ENCODE measurements around the gene SLC10A7. TPM values are rescaled to one million over a fixed set of nuclear protein-coding genes. Genes with fewer than 3 reads are reported as not detected.

Gene SLC10A7
- polyA plus RNA-seq, 1 donor (not counting 4 experiments of a cell fraction or from before 2014, with no cell fraction given), result 12.7 TPM

DNA sequence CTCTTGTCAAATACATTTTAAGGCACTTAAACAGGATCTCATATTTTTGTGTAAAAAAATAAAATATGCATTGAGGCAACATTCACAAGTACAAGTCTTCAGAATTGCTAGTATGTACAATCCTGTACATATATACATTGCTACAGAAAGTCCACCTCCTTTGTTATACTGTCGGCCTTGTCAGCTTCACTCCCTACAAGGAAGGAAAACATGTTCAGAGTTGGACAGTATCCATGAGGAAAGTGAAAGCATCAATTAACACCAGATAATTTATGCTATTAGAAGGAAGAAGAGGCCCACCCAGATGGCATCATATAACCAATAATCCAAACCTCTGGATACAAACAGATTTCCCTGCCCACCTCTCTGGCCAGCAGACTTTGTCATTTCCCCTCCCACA lies 265.4 kb downstream of the SLC10A7 start:
- H4K20me1 ChIP-seq (ENCODE audit: control insufficient read depth, extremely low read depth, insufficient read depth, low read length), result no peaks in the 10 kb centered on the region
- H3K9ac ChIP-seq (ENCODE audit: control insufficient read depth, extremely low read depth, insufficient read depth, low read length), result no peak overlapping the region
- no peaks in the 10 kb centered on the region for H3K9me1 ChIP-seq (ENCODE audit: control insufficient read depth, extremely low read depth, insufficient read depth, low read length)
- peaks cover 0 to 1% of the 10 kb centered on the region in 2 experiments for H3K36me3 ChIP-seq (ENCODE audit: control insufficient read depth in 2 of 2, extremely low read depth in 1 of 2, insufficient read depth in 2 of 2, low read length in 2 of 2)
- no peak for FAIRE-seq
- no peak for DNase-seq (ENCODE audit: low read depth, low spot score)
- no peak overlapping the region for H3K27ac ChIP-seq (ENCODE audit: control insufficient read depth, insufficient read depth, low read length)
- H3K27me3 ChIP-seq (ENCODE audit: control insufficient read depth, extremely low read depth, insufficient read depth, low read length), result no peaks in the 10 kb centered on the region
- TF ChIP-seq, protein P1, sequence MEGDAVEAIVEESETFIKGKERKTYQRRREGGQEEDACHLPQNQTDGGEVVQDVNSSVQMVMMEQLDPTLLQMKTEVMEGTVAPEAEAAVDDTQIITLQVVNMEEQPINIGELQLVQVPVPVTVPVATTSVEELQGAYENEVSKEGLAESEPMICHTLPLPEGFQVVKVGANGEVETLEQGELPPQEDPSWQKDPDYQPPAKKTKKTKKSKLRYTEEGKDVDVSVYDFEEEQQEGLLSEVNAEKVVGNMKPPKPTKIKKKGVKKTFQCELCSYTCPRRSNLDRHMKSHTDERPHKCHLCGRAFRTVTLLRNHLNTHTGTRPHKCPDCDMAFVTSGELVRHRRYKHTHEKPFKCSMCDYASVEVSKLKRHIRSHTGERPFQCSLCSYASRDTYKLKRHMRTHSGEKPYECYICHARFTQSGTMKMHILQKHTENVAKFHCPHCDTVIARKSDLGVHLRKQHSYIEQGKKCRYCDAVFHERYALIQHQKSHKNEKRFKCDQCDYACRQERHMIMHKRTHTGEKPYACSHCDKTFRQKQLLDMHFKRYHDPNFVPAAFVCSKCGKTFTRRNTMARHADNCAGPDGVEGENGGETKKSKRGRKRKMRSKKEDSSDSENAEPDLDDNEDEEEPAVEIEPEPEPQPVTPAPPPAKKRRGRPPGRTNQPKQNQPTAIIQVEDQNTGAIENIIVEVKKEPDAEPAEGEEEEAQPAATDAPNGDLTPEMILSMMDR (optimal IDR thresholded peaks at IDR 0.05 in 1 of 3, IDR thresholded peaks at IDR 0.05 in 1 of 3, conservative IDR thresholded peaks at IDR 0.05 in 1 of 3; ENCODE audit: extremely low read depth in 1 of 3, insufficient read depth in 2 of 3, low read length in 3 of 3), result no peak
- TF ChIP-seq EZH2 (IDR thresholded peaks at IDR 0.05; ENCODE audit: low read length), result no peak
- H3K4me3 ChIP-seq (ENCODE audit: control insufficient read depth in 2 of 3, extremely low read depth in 1 of 3, insufficient read depth in 2 of 3, low read depth in 1 of 3, low read length in 3 of 3), result no peak overlapping the region
- H3K9me3 ChIP-seq (ENCODE audit: control insufficient read depth, low read depth, low read length), result no peaks in the 10 kb centered on the region
- H3K79me2 ChIP-seq (ENCODE audit: control insufficient read depth, insufficient read depth, low read length), result no peaks in the 10 kb centered on the region
- H3K4me2 ChIP-seq (ENCODE audit: control insufficient read depth, extremely low read depth, insufficient read depth, low read depth, low read length), result no peak overlapping the region
- dilution Hi-C loops (cut with MboI; ENCODE audit: extremely low pct_ligation_motif_present, low sequenced_read_pairs), result no loop called here
- no peak overlapping the region for H2AFZ ChIP-seq (ENCODE audit: control insufficient read depth, low read length)
- H3K4me1 ChIP-seq (ENCODE audit: control insufficient read depth, extremely low read depth, insufficient read depth, low read length), result no peaks in the 10 kb centered on the region

DNA sequence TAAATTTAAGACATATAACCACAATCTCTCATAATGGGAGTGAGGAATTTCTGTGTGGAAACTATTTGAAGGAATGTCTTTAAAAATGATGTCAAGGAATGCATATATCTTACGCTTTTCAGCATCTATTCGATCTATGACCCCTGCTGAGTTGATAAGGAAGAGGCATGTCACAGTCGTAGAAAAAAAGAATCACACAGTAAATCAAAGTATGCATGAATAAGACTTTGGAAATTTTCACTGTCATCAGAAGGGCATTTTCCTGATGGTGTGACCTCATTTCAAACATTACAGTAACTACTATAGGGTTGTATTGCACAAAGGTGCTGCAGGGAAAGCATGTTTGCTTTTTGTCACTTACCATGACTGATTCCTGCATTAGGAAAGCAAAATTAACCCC lies 265.9 kb downstream of the SLC10A7 start:
- Histone ChIP-seq H3K4me3 (ENCODE audit: control insufficient read depth in 2 of 3, extremely low read depth in 1 of 3, insufficient read depth in 2 of 3, low read depth in 1 of 3, low read length in 3 of 3) (no peak overlapping the region), H3K9me1 (ENCODE audit: control insufficient read depth, extremely low read depth, insufficient read depth, low read length) (no peaks in the 10 kb centered on the region), H3K36me3 (ENCODE audit: control insufficient read depth in 2 of 2, extremely low read depth in 1 of 2, insufficient read depth in 2 of 2, low read length in 2 of 2) (peaks cover 0 to 1% of the 10 kb centered on the region in 2 experiments), H4K20me1 (ENCODE audit: control insufficient read depth, extremely low read depth, insufficient read depth, low read length) (no peaks in the 10 kb centered on the region), H3K9me3 (ENCODE audit: control insufficient read depth, low read depth, low read length) (no peaks in the 10 kb centered on the region), H3K79me2 (ENCODE audit: control insufficient read depth, insufficient read depth, low read length) (no peaks in the 10 kb centered on the region), H2AFZ (ENCODE audit: control insufficient read depth, low read length) (no peak overlapping the region), H3K27me3 (ENCODE audit: control insufficient read depth, extremely low read depth, insufficient read depth, low read length) (no peaks in the 10 kb centered on the region), H3K27ac (ENCODE audit: control insufficient read depth, insufficient read depth, low read length) (no peak overlapping the region), H3K4me1 (ENCODE audit: control insufficient read depth, extremely low read depth, insufficient read depth, low read length) (no peaks in the 10 kb centered on the region), H3K4me2 (ENCODE audit: control insufficient read depth, extremely low read depth, insufficient read depth, low read depth, low read length) (no peak overlapping the region), H3K9ac (ENCODE audit: control insufficient read depth, extremely low read depth, insufficient read depth, low read length) (no peak overlapping the region)
- FAIRE-seq (no peak), DNase-seq (ENCODE audit: low read depth, low spot score) (no peak)
- TF ChIP-seq, protein P1 (optimal IDR thresholded peaks at IDR 0.05 in 1 of 3, IDR thresholded peaks at IDR 0.05 in 1 of 3, conservative IDR thresholded peaks at IDR 0.05 in 1 of 3; ENCODE audit: extremely low read depth in 1 of 3, insufficient read depth in 2 of 3, low read length in 3 of 3), result no peak
- TF ChIP-seq EZH2 (IDR thresholded peaks at IDR 0.05; ENCODE audit: low read length), result no peak
- dilution Hi-C loops (cut with MboI; ENCODE audit: extremely low pct_ligation_motif_present, low sequenced_read_pairs), result no loop called here

Data from keratinocyte (primary cell).